IPS-NIHi7 (cell line): ENCODE measurements around the gene SF3B2.
A peak's percentile ranks its signal among the peaks of the same experiment; 100 is the strongest.
"Not testable (repeated sequence)": the region's sequence is repeated elsewhere in the genome, so short reads cannot be mapped to it uniquely, and the experiment has no call there.

Experiments
- DNase-seq: peaks from one replicate; pipeline ENCODE4 v3.0.0; 2012; ENCODE audit warnings: mixed read lengths; ENCODE audit errors: extremely low spot score

The SF3B2 gene

GRCh38 chr11:66017321-66017720, 34.8 kb upstream of the SF3B2 start:
- no peak for DNase-seq

- no peak for DNase-seq
Observed at GRCh38 chr11:66020212-66020611, 32.0 kb upstream of the SF3B2 start.

GRCh38 chr11:66020618-66021357, 31.4 kb upstream of the SF3B2 start:
- DNase-seq = no peak

GRCh38 chr11:66022401-66023185, 29.6 kb upstream of the SF3B2 start:
- peak; percentile 97 for DNase-seq

- DNase-seq = not testable (repeated sequence)
Observed at GRCh38 chr11:66023186-66023440, 29.1 kb upstream of the SF3B2 start.

- no peak for DNase-seq
Observed at GRCh38 chr11:66026017-66026529, 26.1 kb upstream of the SF3B2 start, which contains the start of gene CATSPER1. TSS of gene CATSPER1 (minus strand) at chr11:66026479. CDS start at chr11:66026379, 100 bp downstream.

- DNase-seq = no peak
Observed at GRCh38 chr11:66032957-66033735, 19.0 kb upstream of the SF3B2 start.

- DNase-seq = no peak
Observed at GRCh38 chr11:66035653-66036333, 16.4 kb upstream of the SF3B2 start.

GRCh38 chr11:66036334-66036710, 15.8 kb upstream of the SF3B2 start:
- DNase-seq = no peak

- no peak for DNase-seq
Observed at GRCh38 chr11:66037327-66037726, 14.8 kb upstream of the SF3B2 start.

GRCh38 chr11:66039765-66040164, 12.4 kb upstream of the SF3B2 start:
- no peak for DNase-seq

- no peak for DNase-seq
Observed at GRCh38 chr11:66042227-66042995, 9.8 kb upstream of the SF3B2 start.

GRCh38 chr11:66042996-66043906, 8.9 kb upstream of the SF3B2 start:
- no peak for DNase-seq

GRCh38 chr11:66044757-66045156, 7.4 kb upstream of the SF3B2 start:
- no peak for DNase-seq

GRCh38 chr11:66045177-66045639, 7.0 kb upstream of the SF3B2 start:
- peak; percentile 98 for DNase-seq

- no peak for DNase-seq
Observed at GRCh38 chr11:66046901-66047300, 5.3 kb upstream of the SF3B2 start.

GRCh38 chr11:66047541-66048365, 4.4 kb upstream of the SF3B2 start:
- no peak for DNase-seq

- peak; percentile 75 for DNase-seq
Observed at GRCh38 chr11:66048547-66049323, 3.4 kb upstream of the SF3B2 start, which contains the start of gene GAL3ST3. TSS of gene GAL3ST3 (minus strand) at chr11:66049161. CDS start at chr11:66045415, 3,746 bp downstream.
